PC-3 (cell line): ENCODE measurements around the gene CPSF3. TPM values are rescaled to one million over a fixed set of nuclear protein-coding genes. Genes with fewer than 3 reads are reported as not detected.

Source experiments
- ATAC-seq: fragments of 200-7000 bp; cut with Tn5 transposase; 2 replicates; pipeline ENCODE4 v1.9.1; 2020; ENCODE audit warnings: mild to moderate bottlenecking, moderate library complexity
- BruUV-seq: library from RNA; stranded (reverse); fragments of 400-500 nt; replicated peaks from 2 replicates; lab custom pipeline; 2021; lab: Mats Ljungman, UMichigan
- CTCF ChIA-PET: fragments of 300-600 bp; sonication (Branson Sonifier 250); formaldehyde crosslinking; loops from one replicate; lab custom pipeline; 2022; ENCODE audit warnings: antibody characterized with exemption; lab: Charles Lee
- POLR2A ChIA-PET: fragments of 300-600 bp; sonication (Branson Sonifier 250); formaldehyde crosslinking; loops from one replicate; lab custom pipeline; 2022; ENCODE audit warnings: antibody characterized with exemption; ENCODE audit not compliant: unreplicated experiment; lab: Charles Lee
- DNase-seq: peaks from one replicate; pipeline ENCODE4 v3.0.0-alpha.2; 2015
- H2AFZ ChIP-seq: fragments of 300-600 bp; sonication (generic); 2 replicates; pipeline ENCODE4 v1.6.0; 2016; ENCODE audit warnings: antibody characterized with exemption, low read length
- H3F3A ChIP-seq: fragments of 300-600 bp; sonication (generic); one replicate; pipeline ENCODE4 v1.6.0; 2017; ENCODE audit warnings: antibody characterized with exemption, low read length, control low read depth, mild to moderate bottlenecking; ENCODE audit not compliant: unreplicated experiment
- H3K27ac ChIP-seq: fragments of 300-600 bp; sonication (generic); 2 replicates; pipeline ENCODE4 v1.5.1; 2016; ENCODE audit warnings: mild to moderate bottlenecking, low read length
- H3K27me3 ChIP-seq: fragments of 300-600 bp; sonication (generic); 2 replicates; pipeline ENCODE4 v1.6.1; 2016; ENCODE audit warnings: low read length, mixed read lengths
- H3K36me3 ChIP-seq: fragments of 300-600 bp; sonication (generic); 2 replicates; pipeline ENCODE4 v1.6.1; 2016; ENCODE audit warnings: low read depth, mixed run types, low read length, mixed read lengths
- H3K4me1 ChIP-seq: fragments of 300-600 bp; sonication (generic); 2 replicates; pipeline ENCODE4 v1.5.1; 2016; ENCODE audit warnings: low read length; ENCODE audit not compliant: insufficient read depth
- H3K4me2 ChIP-seq: fragments of 300-600 bp; sonication (generic); 2 replicates; pipeline ENCODE4 v1.6.0; 2016; ENCODE audit warnings: low read length
- H3K4me3 ChIP-seq: fragments of 300-600 bp; sonication (generic); 2 replicates; pipeline ENCODE4 v1.5.1; 2016; ENCODE audit warnings: mild to moderate bottlenecking, low read length, mixed read lengths
- H3K79me2 ChIP-seq: fragments of 300-600 bp; sonication (generic); 2 replicates; pipeline ENCODE4 v1.6.1; 2017; ENCODE audit warnings: low read length, mixed read lengths
- H3K9ac ChIP-seq: fragments of 300-600 bp; sonication (generic); 2 replicates; pipeline ENCODE4 v1.6.0; 2016; ENCODE audit warnings: mild to moderate bottlenecking, low read length
- H3K9me2 ChIP-seq: fragments of 300-600 bp; sonication (generic); replicated peaks from 2 replicates; pipeline ENCODE4 v1.6.1; 2016; ENCODE audit warnings: mixed run types, low read length, mixed read lengths
- H3K9me3 ChIP-seq: fragments of 300-600 bp; sonication (generic); 2 replicates; pipeline ENCODE4 v1.6.1; 2016; ENCODE audit warnings: low read length, mixed read lengths
- H4K20me1 ChIP-seq: fragments of 300-600 bp; sonication (generic); 2 replicates; pipeline ENCODE4 v1.6.1; 2016; ENCODE audit warnings: low read length, mixed read lengths
- CTCF ChIP-seq: fragments of 300-600 bp; sonication (generic); conservative IDR thresholded peaks from 2 replicates; pipeline ENCODE4 v1.5.1; 2017; ENCODE audit warnings: antibody characterized with exemption, low read depth, mild to moderate bottlenecking, low read length
- EZH2 ChIP-seq: fragments of 300-600 bp; sonication (generic); IDR thresholded peaks from one replicate; pipeline ENCODE4 v1.6.1; 2017; ENCODE audit warnings: antibody characterized with exemption, mild to moderate bottlenecking, low read length; ENCODE audit not compliant: unreplicated experiment
- EZH2phosphoT487 ChIP-seq: fragments of 300-600 bp; sonication (generic); IDR thresholded peaks from 2 replicates; pipeline ENCODE4 v1.6.1; 2018; ENCODE audit warnings: mild to moderate bottlenecking, antibody characterized with exemption, low read length, borderline replicate concordance
- intact Hi-C: fragments of 100-400 bp; cut with micrococcal nuclease; formaldehyde crosslinking; loops from 2 replicates; pipeline ENCODE4 v1.9.0; 2023
- total RNA-seq: library from RNA; depleted of rRNA; stranded (reverse); fragments of >200 nt; gene quantifications from 2 replicates; pipeline ENCODE4 v1.2.3, GENCODE V29; 2014

The CPSF3 gene
- total RNA-seq, 1 experiment from 2014 or later: 60.1 TPM

- no peaks in the 10 kb centered on the region for H3F3A ChIP-seq
- no TSS peak for BruUV-seq
- TF ChIP-seq CTCF: no peak
- no peaks in the 10 kb centered on the region for H4K20me1 ChIP-seq
- H3K9me2 ChIP-seq: no peaks in the 10 kb centered on the region
- ChIA-PET POLR2A (no interaction called here), CTCF (no interaction called here)
- no peak overlapping the region for H3K9ac ChIP-seq
- no peaks in the 10 kb centered on the region for H3K27me3 ChIP-seq
- H2AFZ ChIP-seq: no peak overlapping the region
- no peak for ATAC-seq
- no peak overlapping the region for H3K27ac ChIP-seq
- no peak overlapping the region for H3K4me2 ChIP-seq
- intact Hi-C loops: no loop called here
- no peak for DNase-seq
- H3K4me3 ChIP-seq: no peak overlapping the region
- peaks cover 57% of the 10 kb centered on the region for H3K79me2 ChIP-seq
- H3K36me3 ChIP-seq: peaks cover 20% of the 10 kb centered on the region; the same call in 1 of the 2 replicates
- H3K4me1 ChIP-seq: no peaks in the 10 kb centered on the region
- no peaks in the 10 kb centered on the region for H3K9me3 ChIP-seq
These were observed 7.8 kb upstream of the CPSF3 start for GRCh38 chr2:9415516-9416169.

- peaks cover 14% of the 10 kb centered on the region; the same call in 1 of the 2 replicates for H3K36me3 ChIP-seq
- no peak overlapping the region for H2AFZ ChIP-seq
- BruUV-seq: no TSS peak
- POLR2A ChIA-PET: no interaction called here
- no peak for TF ChIP-seq EZH2
- TF ChIP-seq EZH2phosphoT487: no peak
- no peak for TF ChIP-seq CTCF
- no peak overlapping the region for H3K27ac ChIP-seq
- H4K20me1 ChIP-seq: no peaks in the 10 kb centered on the region
- ATAC-seq (no peak), DNase-seq (peak; percentile 24)
- peaks cover 64% of the 10 kb centered on the region for H3K79me2 ChIP-seq
- no peak overlapping the region for H3K4me3 ChIP-seq
- no peaks in the 10 kb centered on the region for H3F3A ChIP-seq
- H3K4me2 ChIP-seq: no peak overlapping the region
- H3K9me3 ChIP-seq: no peaks in the 10 kb centered on the region
- no peaks in the 10 kb centered on the region for H3K9me2 ChIP-seq
- CTCF ChIA-PET: no interaction called here
- no peaks in the 10 kb centered on the region for H3K4me1 ChIP-seq
- H3K27me3 ChIP-seq: no peaks in the 10 kb centered on the region
- no peak overlapping the region for H3K9ac ChIP-seq
- intact Hi-C loops: no loop called here
These were observed 7.0 kb upstream of the CPSF3 start for GRCh38 chr2:9416267-9416961.

GRCh38 chr2:9416962-9417316 lies 6.5 kb upstream of the CPSF3 start:
- Histone ChIP-seq H3K36me3 (peaks cover 14% of the 10 kb centered on the region; the same call in 1 of the 2 replicates), H3K9me3 (no peaks in the 10 kb centered on the region), H3K79me2 (peaks cover 70% of the 10 kb centered on the region), H3K4me2 (no peak overlapping the region), H3K4me3 (no peak overlapping the region), H3K9me2 (no peaks in the 10 kb centered on the region), H3K4me1 (peaks cover 5% of the 10 kb centered on the region), H2AFZ (no peak overlapping the region), H3F3A (no peaks in the 10 kb centered on the region), H4K20me1 (no peaks in the 10 kb centered on the region; the same call in 1 of the 2 replicates), H3K27me3 (no peaks in the 10 kb centered on the region), H3K27ac (no peak overlapping the region), H3K9ac (no peak overlapping the region)
- CTCF ChIA-PET: no interaction called here
- intact Hi-C loops: no loop called here
- DNase-seq (no peak), ATAC-seq (no peak)
- TF ChIP-seq EZH2: no peak
- TF ChIP-seq CTCF: no peak
- TF ChIP-seq EZH2phosphoT487: no peak
- POLR2A ChIA-PET: no interaction called here
- no TSS peak for BruUV-seq
